CD4-positive, alpha-beta T cell treated with Interleukin-10 for 1 hour (primary cell): ENCODE results near the gene ARHGEF7.

ENCODE experiments used
- DNase-seq: peaks from one replicate; pipeline ENCODE4 v3.0.0-alpha.2; 2020

ARHGEF7 gene

DNA sequence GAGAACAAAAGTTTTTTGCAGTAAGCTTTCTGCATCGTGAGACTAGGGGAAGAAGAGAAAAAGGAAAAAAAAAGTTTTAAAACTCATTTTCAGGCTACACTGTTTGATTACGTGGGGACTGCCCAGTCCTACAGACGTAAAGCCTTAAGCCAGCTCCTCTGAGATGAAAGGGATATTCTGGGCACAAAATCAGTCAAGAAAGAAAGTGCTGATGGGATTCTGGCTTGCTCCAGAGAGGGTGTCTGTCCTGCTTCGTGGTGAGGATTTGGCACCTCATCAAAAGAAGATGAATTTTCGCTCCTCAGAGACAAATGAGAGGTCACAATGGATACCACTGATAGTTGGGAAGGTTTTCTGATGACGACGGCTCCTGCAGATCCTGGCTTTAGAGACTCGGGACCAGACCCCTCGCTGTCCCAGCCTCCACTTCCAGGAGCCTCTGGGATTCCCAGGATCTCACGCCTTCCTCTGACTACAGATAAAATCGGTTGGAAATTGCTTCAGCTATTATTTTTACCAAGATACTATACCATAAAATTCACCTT, 215.0 kb downstream of the ARHGEF7 start:
- no peak for DNase-seq

DNA sequence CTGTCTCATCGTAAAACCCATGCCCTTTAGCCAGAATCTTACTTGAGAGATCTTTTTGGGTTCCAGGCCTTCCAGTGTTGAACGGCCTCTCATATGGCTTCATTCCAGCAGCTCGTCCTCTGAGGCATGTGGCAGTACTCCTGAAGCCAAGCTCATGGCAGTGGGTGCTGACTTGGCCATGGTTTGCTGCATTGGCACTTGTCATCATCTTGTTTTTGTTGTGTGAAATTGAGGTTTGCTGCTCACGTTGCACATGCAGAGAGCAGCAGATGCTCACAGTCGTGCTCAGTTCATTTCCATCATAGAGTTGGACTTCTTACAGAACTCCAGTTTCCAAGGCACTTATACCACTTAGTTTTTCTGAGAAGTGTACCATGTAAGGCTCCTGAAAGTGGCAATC, 220.2 kb downstream of the ARHGEF7 start:
- DNase-seq = no peak

DNA sequence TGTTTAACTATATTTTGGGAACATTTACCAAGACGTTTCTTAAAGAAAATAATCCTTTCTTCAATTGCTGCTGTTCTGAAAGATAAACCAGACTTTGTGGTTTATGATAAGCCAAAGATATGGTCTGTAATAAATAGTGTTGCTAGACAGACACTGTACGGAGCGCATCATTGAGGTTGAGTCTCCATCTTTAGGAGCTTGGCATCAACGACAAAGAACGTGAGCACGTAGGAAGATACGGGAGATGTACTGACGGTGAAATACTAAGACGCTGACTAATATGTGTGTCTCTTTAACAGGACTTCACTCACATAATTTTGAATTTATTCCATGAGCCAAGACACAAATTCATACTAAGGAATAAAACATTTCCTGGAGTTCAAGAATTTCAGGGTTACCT, 221.6 kb downstream of the ARHGEF7 start:
- no peak for DNase-seq

DNA sequence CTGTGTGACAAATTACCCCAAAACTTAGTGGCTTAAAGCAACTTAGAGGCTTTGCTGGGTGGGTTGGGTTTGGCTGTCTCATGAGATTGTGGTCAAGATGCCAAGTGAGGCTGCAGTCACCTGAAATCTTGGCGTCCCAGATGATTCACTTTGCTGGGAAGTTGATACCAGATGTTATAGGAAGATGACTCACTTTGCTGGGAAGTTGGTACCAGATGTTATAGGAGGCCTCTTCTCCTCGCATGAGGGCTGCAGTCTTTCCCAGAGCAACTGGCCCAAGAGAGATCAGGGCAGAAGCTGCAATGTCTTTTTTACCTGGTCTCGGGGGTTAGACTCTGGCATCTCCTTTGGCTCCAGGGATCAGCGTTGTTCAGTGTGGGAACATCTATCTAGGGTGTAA, 222.1 kb downstream of the ARHGEF7 start:
- no peak for DNase-seq

DNA sequence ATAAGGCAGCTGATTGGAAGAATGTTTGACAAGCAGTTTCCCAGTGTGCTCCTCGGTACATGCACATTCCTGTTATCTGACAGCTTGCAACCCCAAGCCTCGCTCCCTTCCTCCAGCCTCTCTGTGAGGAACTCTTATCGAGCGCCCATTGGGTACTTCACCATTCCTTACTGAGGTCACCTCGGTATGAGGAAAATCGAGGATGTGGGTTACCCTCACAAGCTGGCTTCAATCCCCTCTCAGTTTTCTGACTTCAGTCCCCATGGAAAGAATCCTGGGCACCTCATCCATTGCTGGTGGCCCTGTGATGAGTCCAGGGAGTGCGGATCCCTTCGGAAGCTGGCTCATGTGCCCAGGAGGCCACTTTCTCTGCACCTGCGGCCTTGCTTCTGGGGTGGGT, 222.6 kb downstream of the ARHGEF7 start:
- no peak for DNase-seq

DNA sequence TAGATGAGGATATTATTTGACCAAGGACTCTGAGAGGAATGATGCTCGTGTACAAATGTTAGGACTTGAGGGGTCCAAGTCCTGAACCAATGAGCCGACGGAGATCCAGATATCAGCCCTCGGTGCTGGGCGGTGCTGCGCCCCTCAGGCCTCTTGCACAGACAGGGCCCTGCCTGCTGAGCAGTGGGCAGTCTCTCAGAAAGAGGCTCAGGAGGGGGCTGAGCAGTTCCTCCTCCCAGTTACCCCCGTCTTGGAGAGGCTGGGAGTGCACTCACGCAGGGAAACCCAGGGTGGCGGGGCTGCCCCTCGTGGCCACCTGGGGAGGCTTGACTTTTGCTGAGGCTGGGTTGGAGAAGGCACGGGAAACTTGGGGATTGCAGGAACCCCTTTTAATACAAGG, 223.7 kb downstream of the ARHGEF7 start:
- DNase-seq = no peak

DNA sequence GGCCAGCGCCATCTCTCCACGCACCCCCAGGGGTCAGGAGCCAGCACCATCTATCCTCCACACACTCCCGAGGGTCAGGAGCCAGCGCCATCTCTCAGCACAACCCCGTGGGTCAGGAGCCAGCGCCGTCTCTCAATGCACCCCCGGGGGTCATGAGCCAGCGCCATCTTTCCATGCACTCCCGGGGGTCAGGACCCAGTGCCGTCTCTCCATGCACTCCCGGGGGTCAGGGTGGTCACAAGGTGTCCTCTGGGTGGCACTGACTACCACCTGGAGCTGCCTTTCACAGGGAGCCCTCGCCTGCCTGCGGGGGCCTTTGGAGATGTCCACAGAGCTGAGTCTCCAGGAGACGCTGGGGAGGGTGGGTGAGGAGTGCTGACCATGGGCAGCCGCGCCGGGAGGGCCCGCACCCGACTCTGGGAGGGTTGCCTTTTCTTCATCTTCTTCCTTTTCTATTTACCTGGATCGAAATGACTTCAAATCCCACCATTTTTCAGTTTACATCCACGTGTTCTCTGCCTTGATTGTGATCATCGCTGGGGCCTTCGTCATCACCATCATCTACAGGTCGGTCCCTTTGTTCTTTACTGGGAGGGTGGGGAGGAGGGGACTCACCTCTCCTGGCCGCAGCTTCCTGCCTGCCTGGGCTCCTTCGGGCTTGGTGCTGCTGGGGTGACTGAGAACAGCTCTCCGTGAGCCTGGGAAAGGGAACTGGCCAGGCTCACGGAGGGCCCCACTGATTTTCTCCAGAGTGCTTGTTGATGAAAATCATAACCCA, 224.4 kb downstream of the ARHGEF7 start:
- no peak for DNase-seq

DNA sequence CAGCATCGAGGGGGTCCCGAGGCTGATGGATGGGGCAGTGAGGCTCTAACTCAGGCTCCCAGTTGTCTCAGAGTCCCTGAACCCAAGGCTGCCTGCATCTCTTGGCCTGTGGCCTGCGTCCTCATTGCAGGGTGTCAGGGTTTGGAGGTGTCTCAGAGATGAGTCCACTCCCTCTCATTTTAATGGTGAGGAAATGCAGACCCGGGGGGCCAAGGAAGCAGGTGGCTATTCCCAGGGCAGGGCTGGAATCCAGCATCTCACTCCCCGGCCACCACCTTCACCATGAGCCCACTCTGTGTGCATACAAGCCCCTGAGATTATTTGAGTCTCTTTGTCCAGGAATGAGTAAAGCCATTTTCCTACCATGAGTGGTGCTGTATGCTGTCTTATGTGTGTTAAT, 226.8 kb downstream of the ARHGEF7 start:
- DNase-seq = no peak

DNA sequence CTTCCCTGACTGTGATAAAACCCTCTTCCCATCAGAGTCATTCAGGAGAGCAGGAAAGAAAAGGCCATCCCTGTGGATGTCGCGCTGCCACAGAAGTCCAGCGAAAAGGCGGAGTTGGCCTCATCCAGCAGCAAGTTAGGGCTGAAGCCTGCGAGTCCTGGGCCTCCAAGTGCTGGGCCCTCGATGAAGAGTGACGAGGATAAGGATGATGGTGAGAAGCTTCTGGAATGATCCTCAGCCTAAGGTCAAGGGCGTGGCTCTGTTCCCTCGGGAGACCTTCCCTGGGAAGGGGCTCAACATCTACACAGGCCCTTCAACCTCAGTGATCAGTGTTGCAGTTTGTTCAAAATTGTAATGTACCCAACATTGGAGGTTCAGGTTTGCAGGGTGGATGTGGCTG, 227.6 kb downstream of the ARHGEF7 start:
- no peak for DNase-seq

DNA sequence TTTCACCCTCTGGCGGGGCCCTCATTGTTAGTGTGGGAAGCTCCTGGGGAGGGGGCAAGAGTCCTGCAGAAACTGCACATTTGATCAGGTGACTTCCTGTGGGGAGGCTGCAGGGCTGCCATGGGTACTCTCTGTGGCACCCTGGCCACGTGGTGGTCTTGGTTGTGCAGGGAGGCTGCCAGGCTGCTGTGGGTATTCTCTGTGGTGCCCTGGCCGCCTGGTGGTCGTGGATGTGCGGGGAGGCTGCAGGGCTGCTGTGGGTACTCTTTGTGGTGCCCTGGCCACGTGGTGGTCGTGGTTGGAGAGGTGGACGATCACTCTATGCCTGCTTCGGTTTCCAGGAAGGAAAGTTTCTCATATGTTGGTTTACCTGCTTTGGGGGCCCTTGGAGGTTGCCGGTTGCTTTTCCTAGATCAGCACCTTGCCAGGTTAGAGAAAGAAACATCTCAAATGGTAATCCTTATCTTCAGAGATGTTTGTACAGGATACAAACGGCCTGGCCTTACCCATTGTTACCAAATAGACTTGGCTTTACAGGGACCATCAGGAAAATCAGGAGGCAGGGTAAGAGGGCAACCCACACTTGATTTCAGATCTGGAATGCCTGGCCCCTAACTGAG, 228.2 kb downstream of the ARHGEF7 start:
- DNase-seq = no peak

DNA sequence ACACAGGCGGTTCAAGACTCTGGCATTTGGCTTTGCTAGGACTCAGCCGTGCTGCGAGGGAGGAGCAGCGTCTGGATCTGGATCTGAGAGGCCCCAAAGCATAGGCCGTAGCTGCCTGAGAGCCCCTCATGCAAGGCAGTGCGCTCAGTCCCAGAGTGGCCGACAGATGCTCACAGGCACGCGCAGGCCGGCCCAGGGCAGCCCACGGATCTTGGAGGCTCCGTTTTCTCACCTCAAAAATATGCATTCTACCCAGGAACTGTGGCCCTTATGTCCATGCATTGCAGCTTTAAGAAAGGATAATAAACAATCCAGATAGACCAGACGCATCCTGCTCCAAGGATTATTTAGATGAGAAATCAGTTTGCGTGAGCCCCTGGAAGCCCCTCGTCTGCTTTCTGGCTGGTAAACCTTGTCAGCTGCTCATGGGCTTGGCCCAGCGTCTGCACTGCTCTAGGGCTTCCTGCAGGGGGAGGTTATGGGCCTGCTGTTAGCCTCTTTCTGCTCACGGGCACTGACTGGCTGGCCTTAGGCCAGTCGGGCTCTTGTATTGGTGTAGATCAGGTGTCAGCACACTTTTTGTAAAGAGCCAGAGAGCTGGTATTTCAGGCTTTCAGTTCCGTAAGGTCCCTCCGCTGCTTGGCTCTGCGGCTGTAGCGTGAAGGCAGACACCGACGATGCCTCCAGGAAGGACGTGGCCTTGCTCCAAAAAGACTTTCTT, 229.5 kb downstream of the ARHGEF7 start:
- no peak for DNase-seq

DNA sequence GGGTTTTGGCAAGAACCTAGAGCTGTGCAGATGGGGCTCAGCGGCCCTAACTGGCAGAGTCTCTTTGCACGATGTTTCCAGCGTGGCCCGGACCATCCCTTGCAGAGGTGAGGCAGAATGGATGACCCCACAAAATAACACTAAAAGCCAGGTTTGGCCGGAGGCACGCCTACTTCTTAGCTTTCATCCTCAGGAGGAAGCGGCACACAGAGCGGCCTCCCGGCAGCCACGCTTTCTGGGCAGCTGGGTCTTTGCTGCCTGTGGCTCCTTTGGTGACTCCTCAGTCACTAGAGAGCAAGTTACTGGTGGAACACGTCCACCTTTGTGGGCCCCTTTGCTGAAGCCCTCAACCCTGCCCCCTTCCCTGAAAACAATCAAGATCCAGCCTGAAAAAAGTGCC, 230.6 kb downstream of the ARHGEF7 start:
- no peak for DNase-seq

DNA sequence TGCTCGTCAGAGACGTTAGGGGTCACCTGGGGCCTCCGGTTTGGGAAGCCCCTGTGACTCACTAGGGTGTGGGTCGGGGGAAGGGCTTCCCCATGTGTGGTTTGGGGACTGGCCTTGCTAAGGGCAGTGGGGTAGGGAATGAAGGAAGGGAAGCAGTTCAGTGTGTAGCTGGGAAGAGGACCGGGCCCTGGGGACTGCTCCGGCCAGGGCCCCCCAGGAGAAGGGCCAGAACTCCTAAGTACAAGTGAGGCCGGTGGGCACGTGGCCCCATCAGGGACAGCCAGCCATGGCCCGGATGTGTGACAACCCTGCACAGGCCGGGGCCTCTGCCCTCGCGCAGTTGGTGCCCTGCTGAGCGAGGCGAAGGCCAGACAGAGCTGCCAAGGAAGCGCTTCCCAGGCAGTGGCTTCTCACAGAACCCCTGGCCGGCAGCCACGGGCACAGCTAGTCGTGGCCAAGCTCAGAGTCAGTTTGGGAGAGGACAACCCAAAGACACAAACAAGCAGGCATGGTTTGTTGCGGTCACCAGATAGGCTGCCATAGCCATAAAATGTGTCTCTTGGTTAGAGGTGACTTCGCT, 231.1 kb downstream of the ARHGEF7 start:
- DNase-seq = no peak

DNA sequence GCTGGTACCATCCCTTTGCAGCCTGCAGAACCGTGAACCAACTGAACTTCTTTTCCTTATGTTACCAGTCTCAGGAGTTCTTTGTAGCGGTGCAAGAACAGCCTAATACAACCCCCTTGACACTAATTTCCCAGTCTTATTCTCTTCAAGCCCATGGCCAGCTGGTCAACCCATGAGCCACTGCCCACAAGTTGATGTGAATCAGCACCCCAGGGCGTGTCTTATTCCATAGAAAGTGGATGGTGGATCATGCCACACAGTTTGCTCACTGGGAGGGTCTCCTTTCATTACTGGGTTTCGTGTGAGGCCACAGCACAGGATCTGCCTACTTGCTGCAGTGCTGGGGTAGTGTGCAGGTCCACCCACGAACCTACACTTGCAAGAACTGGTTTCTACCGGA, 232.3 kb downstream of the ARHGEF7 start:
- DNase-seq = no peak

DNA sequence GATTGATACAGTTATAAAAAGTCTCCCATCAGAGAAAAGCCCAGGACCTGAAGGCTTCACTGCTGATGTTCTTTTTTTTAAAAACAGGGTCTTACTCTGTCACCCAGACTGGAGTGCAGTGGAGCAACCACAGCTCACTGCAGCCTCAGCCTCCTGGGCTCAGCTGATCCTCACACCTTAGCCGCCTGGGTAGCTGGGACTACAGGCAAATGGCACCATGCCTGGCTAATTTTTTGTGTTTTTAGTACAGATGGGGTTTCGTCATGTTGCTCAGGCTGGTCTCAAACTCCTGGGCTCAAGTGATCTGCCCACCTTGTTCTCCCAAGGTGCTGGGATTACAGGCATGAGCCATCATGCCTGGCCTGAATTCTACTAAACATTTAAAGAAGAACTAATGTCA, 238.4 kb downstream of the ARHGEF7 start:
- no peak for DNase-seq

DNA sequence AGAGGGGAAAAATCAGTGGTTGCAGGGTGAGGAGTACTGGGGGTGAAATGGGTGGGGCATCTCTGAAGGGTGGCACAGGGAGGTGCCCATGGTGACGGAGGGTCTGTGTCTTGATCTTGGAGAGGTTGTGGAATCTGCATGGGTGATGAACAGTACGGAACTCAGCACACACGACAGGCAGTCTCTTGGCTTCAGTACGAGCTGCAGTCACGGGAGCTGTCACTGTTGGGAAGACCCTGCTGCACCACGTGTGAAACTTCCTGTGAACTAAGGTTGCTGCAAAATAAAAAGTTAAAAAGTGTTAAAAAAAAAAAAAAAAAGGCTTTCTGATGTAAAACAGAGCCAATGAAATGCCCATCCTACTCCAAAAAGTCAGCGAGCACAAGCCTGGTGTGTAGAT, 239.7 kb downstream of the ARHGEF7 start:
- DNase-seq = no peak
